GM08714 (cell line): ENCODE results near the gene CNOT4.

Experiments
- H3K4me3 ChIP-seq: fragments of 200-500 bp; sonication (Bioruptor generic); 2 replicates; pipeline ENCODE4 v1.5.1; 2014; ENCODE audit warnings: mild to moderate bottlenecking, low read length, inconsistent platforms
- ZNF274 ChIP-seq: IDR thresholded peaks from 2 replicates; pipeline ENCODE4 v1.6.1; 2012; ENCODE audit warnings: mild to moderate bottlenecking, low read depth, low read length

Gene CNOT4

GRCh38 chr7:135509839-135510591 is at the start of gene CNOT4:
Gene CNOT4 (minus strand): TSS chr7:135510102. CDS start chr7:135438331, 71,771 bp downstream.
- peak within 1 kb of the TSS; percentile 94 for H3K4me3 ChIP-seq
- TF ChIP-seq ZNF274, result no peak

- peak overlapping the region; percentile 92 for H3K4me3 ChIP-seq
- no peak for TF ChIP-seq ZNF274
These were observed 49.0 kb upstream of the CNOT4 start for GRCh38 chr7:135558881-135559280.

- peak overlapping the region; percentile 92 for H3K4me3 ChIP-seq
- no peak for TF ChIP-seq ZNF274
These were observed 48.5 kb upstream of the CNOT4 start for GRCh38 chr7:135558337-135558767.

- peak within 1 kb of the TSS; percentile 92 for H3K4me3 ChIP-seq
- TF ChIP-seq ZNF274, result no peak
These were observed 47.8 kb upstream of the CNOT4 start, which contains the start of gene NUP205 for GRCh38 chr7:135557455-135558336. Gene NUP205 (plus strand): TSS chr7:135557917. CDS start chr7:135557945, 28 bp downstream.

GRCh38 chr7:135553346-135553745 is 43.4 kb upstream of the CNOT4 start:
- no peak overlapping the region for H3K4me3 ChIP-seq
- TF ChIP-seq ZNF274, result no peak

GRCh38 chr7:135552148-135552547 is 42.2 kb upstream of the CNOT4 start:
- no peak overlapping the region for H3K4me3 ChIP-seq
- TF ChIP-seq ZNF274, result no peak

GRCh38 chr7:135550196-135550595 is 40.3 kb upstream of the CNOT4 start:
- H3K4me3 ChIP-seq, result no peak overlapping the region
- TF ChIP-seq ZNF274, result no peak

GRCh38 chr7:135541029-135541428 is 31.1 kb upstream of the CNOT4 start:
- H3K4me3 ChIP-seq, result no peak overlapping the region
- no peak for TF ChIP-seq ZNF274

- no peak for TF ChIP-seq ZNF274
- no peak overlapping the region for H3K4me3 ChIP-seq
These were observed 29.7 kb upstream of the CNOT4 start for GRCh38 chr7:135539629-135540028.

- TF ChIP-seq ZNF274, result no peak
- no peak overlapping the region for H3K4me3 ChIP-seq
These were observed 28.5 kb upstream of the CNOT4 start for GRCh38 chr7:135538376-135538775.

- no peak for TF ChIP-seq ZNF274
- H3K4me3 ChIP-seq, result no peak overlapping the region
These were observed 28.0 kb upstream of the CNOT4 start for GRCh38 chr7:135537905-135538304.

- no peak overlapping the region for H3K4me3 ChIP-seq
- TF ChIP-seq ZNF274, result no peak
These were observed 27.6 kb upstream of the CNOT4 start for GRCh38 chr7:135537453-135537852.

- no peak for TF ChIP-seq ZNF274
- no peak overlapping the region for H3K4me3 ChIP-seq
These were observed 26.2 kb upstream of the CNOT4 start for GRCh38 chr7:135536150-135536549.

- H3K4me3 ChIP-seq, result no peak overlapping the region
- no peak for TF ChIP-seq ZNF274
These were observed 17.1 kb upstream of the CNOT4 start for GRCh38 chr7:135527025-135527424.

GRCh38 chr7:135525426-135525825 is 15.5 kb upstream of the CNOT4 start:
- no peak for TF ChIP-seq ZNF274
- H3K4me3 ChIP-seq, result no peak overlapping the region

- H3K4me3 ChIP-seq, result no peak overlapping the region
- no peak for TF ChIP-seq ZNF274
These were observed 13.2 kb upstream of the CNOT4 start for GRCh38 chr7:135523146-135523545.
